Measurements from ENCODE around the gene RPN2. TPM values are rescaled to one million over a fixed set of nuclear protein-coding genes. Genes with fewer than 3 reads are reported as not detected.

RPN2 gene
- total RNA-seq, 2 experiments from 2014 or later = 123 to 125 TPM

- Mint-ChIP-seq H3K4me1 (ENCODE audit: low read depth) (no peaks in the 10 kb centered on the region), H3K36me3 (peaks cover 42% of the 10 kb centered on the region), H3K9me3 (no peaks in the 10 kb centered on the region)
Observed at GRCh38 chr20:37222086-37222485, 43.0 kb downstream of the RPN2 start.

GRCh38 chr20:37223053-37223452, 43.9 kb downstream of the RPN2 start:
- Mint-ChIP-seq H3K36me3 (peaks cover 48% of the 10 kb centered on the region), H3K4me3 (no peak overlapping the region), H3K27me3 (no peaks in the 10 kb centered on the region), H3K9me3 (no peaks in the 10 kb centered on the region), H3K27ac (no peak overlapping the region), H3K4me1 (ENCODE audit: low read depth) (no peaks in the 10 kb centered on the region)
- intact Hi-C loops (cut with micrococcal nuclease) = no loop called here
- CTCF ChIA-PET = interaction anchor here (0.7 to 1.9 kb wide), 5 partner anchors 20 to 832 kb away, joined by 3 to 7 read pairs (median 3); no protein-coding TSS in a partner anchor
- DNase-seq = no peak
- POLR2A ChIA-PET = no interaction called here

More at GRCh38 chr20:37222086-37222485, 43.0 kb downstream of the RPN2 start:
- Mint-ChIP-seq H3K27me3 (no peaks in the 10 kb centered on the region), H3K4me3 (no peak overlapping the region), H3K27ac (no peak overlapping the region)
- CTCF ChIA-PET = interaction anchor here (1.1 kb wide), 1 partner anchor 30 kb away, joined by 3 read pairs; no protein-coding TSS in a partner anchor
- POLR2A ChIA-PET = no interaction called here
- no peak for DNase-seq
- intact Hi-C loops (cut with micrococcal nuclease) = no loop called here

- Mint-ChIP-seq H3K4me3 (no peak overlapping the region), H3K9me3 (no peaks in the 10 kb centered on the region), H3K27me3 (no peaks in the 10 kb centered on the region), H3K27ac (no peak overlapping the region), H3K36me3 (peaks cover 55% of the 10 kb centered on the region), H3K4me1 (ENCODE audit: low read depth) (no peaks in the 10 kb centered on the region)
- DNase-seq = no peak
- ChIA-PET POLR2A (no interaction called here), CTCF (interaction anchor here (1.9 kb wide), 1 partner anchor 34 kb away, joined by 7 read pairs; no protein-coding TSS in a partner anchor)
- intact Hi-C loops (cut with micrococcal nuclease) = no loop called here
Observed at GRCh38 chr20:37225146-37225545, 46.0 kb downstream of the RPN2 start.

GRCh38 chr20:37226889-37227288, 47.8 kb downstream of the RPN2 start:
- ChIA-PET POLR2A (no interaction called here), CTCF (interaction anchor here (1.0 kb wide), 1 partner anchor 37 kb away, joined by 4 read pairs; no protein-coding TSS in a partner anchor)
- no peaks in the 10 kb centered on the region for H3K27me3 Mint-ChIP-seq
- no peak for DNase-seq
- H3K4me1 Mint-ChIP-seq (ENCODE audit: low read depth) = no peaks in the 10 kb centered on the region
- H3K36me3 Mint-ChIP-seq = peaks cover 62% of the 10 kb centered on the region
- H3K4me3 Mint-ChIP-seq = no peak overlapping the region
- no peak overlapping the region for H3K27ac Mint-ChIP-seq
- intact Hi-C loops (cut with micrococcal nuclease) = no loop called here
- no peaks in the 10 kb centered on the region for H3K9me3 Mint-ChIP-seq

GRCh38 chr20:37228082-37228481, 49.0 kb downstream of the RPN2 start:
- no peak overlapping the region for H3K27ac Mint-ChIP-seq

GRCh38 chr20:37228656-37229055, 49.5 kb downstream of the RPN2 start:
- CTCF ChIA-PET = interaction anchor here (1.4 to 1.9 kb wide), 3 partner anchors 33 to 305 kb away, joined by 4 to 6 read pairs (median 6); no protein-coding TSS in a partner anchor

More at GRCh38 chr20:37228082-37228481, 49.0 kb downstream of the RPN2 start:
- no peaks in the 10 kb centered on the region for H3K9me3 Mint-ChIP-seq
- CTCF ChIA-PET = no interaction called here
- intact Hi-C loops (cut with micrococcal nuclease) = no loop called here
- no peak overlapping the region for H3K4me3 Mint-ChIP-seq
- POLR2A ChIA-PET = no interaction called here
- peaks cover 68% of the 10 kb centered on the region for H3K36me3 Mint-ChIP-seq
- H3K4me1 Mint-ChIP-seq (ENCODE audit: low read depth) = no peaks in the 10 kb centered on the region
- no peaks in the 10 kb centered on the region for H3K27me3 Mint-ChIP-seq
- DNase-seq = no peak

GRCh38 chr20:37229357-37229756, 50.2 kb downstream of the RPN2 start:
- H3K9me3 Mint-ChIP-seq = no peaks in the 10 kb centered on the region
- no peaks in the 10 kb centered on the region for H3K4me1 Mint-ChIP-seq (ENCODE audit: low read depth)
- no peak overlapping the region for H3K4me3 Mint-ChIP-seq
- POLR2A ChIA-PET = no interaction called here
- no peak for DNase-seq
- CTCF ChIA-PET = interaction anchor here (1.4 to 1.9 kb wide), 3 partner anchors 34 to 304 kb away, joined by 4 to 6 read pairs (median 6); no protein-coding TSS in a partner anchor
- intact Hi-C loops (cut with micrococcal nuclease) = no loop called here
- H3K27me3 Mint-ChIP-seq = no peaks in the 10 kb centered on the region
- peaks cover 66% of the 10 kb centered on the region for H3K36me3 Mint-ChIP-seq
- H3K27ac Mint-ChIP-seq = no peak overlapping the region

More at GRCh38 chr20:37228656-37229055, 49.5 kb downstream of the RPN2 start:
- Mint-ChIP-seq H3K9me3 (no peaks in the 10 kb centered on the region), H3K36me3 (peaks cover 66% of the 10 kb centered on the region), H3K4me3 (no peak overlapping the region), H3K27me3 (no peaks in the 10 kb centered on the region), H3K27ac (no peak overlapping the region), H3K4me1 (ENCODE audit: low read depth) (no peaks in the 10 kb centered on the region)
- DNase-seq = no peak
- POLR2A ChIA-PET = no interaction called here
- intact Hi-C loops (cut with micrococcal nuclease) = no loop called here

GRCh38 chr20:37230200-37230599, 51.1 kb downstream of the RPN2 start:
- Mint-ChIP-seq H3K27ac (no peak overlapping the region), H3K4me1 (ENCODE audit: low read depth) (no peaks in the 10 kb centered on the region), H3K36me3 (peaks cover 67% of the 10 kb centered on the region), H3K4me3 (no peak overlapping the region), H3K9me3 (no peaks in the 10 kb centered on the region), H3K27me3 (no peaks in the 10 kb centered on the region)
- ChIA-PET CTCF (interaction anchor here (0.7 to 1.9 kb wide), 5 partner anchors 11 to 303 kb away, joined by 3 to 6 read pairs (median 4); no protein-coding TSS in a partner anchor), POLR2A (no interaction called here)
- intact Hi-C loops (cut with micrococcal nuclease) = no loop called here
- DNase-seq = no peak

GRCh38 chr20:37231947-37232630, 53.0 kb downstream of the RPN2 start:
- H3K27ac Mint-ChIP-seq = no peak overlapping the region
- no peaks in the 10 kb centered on the region for H3K27me3 Mint-ChIP-seq
- H3K4me1 Mint-ChIP-seq (ENCODE audit: low read depth) = no peaks in the 10 kb centered on the region
- H3K9me3 Mint-ChIP-seq = no peaks in the 10 kb centered on the region
- CTCF ChIA-PET = no interaction called here
- no peak for DNase-seq
- H3K4me3 Mint-ChIP-seq = no peak overlapping the region
- H3K36me3 Mint-ChIP-seq = peaks cover 68% of the 10 kb centered on the region
- intact Hi-C loops (cut with micrococcal nuclease) = no loop called here
- POLR2A ChIA-PET = no interaction called here

GRCh38 chr20:37233548-37234253, 54.6 kb downstream of the RPN2 start:
- no peak overlapping the region for H3K4me3 Mint-ChIP-seq
- POLR2A ChIA-PET = interaction anchor here (0.6 kb wide), 1 partner anchor 18 kb away, joined by 3 read pairs; no protein-coding TSS in a partner anchor
- no peaks in the 10 kb centered on the region for H3K27me3 Mint-ChIP-seq
- no peaks in the 10 kb centered on the region for H3K4me1 Mint-ChIP-seq (ENCODE audit: low read depth)
- CTCF ChIA-PET = no interaction called here
- no peak for DNase-seq
- no peak overlapping the region for H3K27ac Mint-ChIP-seq
- intact Hi-C loops (cut with micrococcal nuclease) = no loop called here
- H3K9me3 Mint-ChIP-seq = no peaks in the 10 kb centered on the region
- H3K36me3 Mint-ChIP-seq = peaks cover 61% of the 10 kb centered on the region

- Mint-ChIP-seq H3K36me3 (peaks cover 56% of the 10 kb centered on the region), H3K27me3 (no peaks in the 10 kb centered on the region), H3K4me1 (ENCODE audit: low read depth) (no peaks in the 10 kb centered on the region), H3K9me3 (no peaks in the 10 kb centered on the region), H3K4me3 (no peak overlapping the region), H3K27ac (no peak overlapping the region)
- ChIA-PET POLR2A (no interaction called here), CTCF (no interaction called here)
- DNase-seq = no peak
- intact Hi-C loops (cut with micrococcal nuclease) = no loop called here
Observed at GRCh38 chr20:37234254-37234581, 55.1 kb downstream of the RPN2 start.

- no peaks in the 10 kb centered on the region for H3K4me1 Mint-ChIP-seq (ENCODE audit: low read depth)
- H3K27ac Mint-ChIP-seq = no peak overlapping the region
- no peak for DNase-seq
- no peaks in the 10 kb centered on the region for H3K9me3 Mint-ChIP-seq
- intact Hi-C loops (cut with micrococcal nuclease) = no loop called here
- ChIA-PET POLR2A (no interaction called here), CTCF (no interaction called here)
- no peak overlapping the region for H3K4me3 Mint-ChIP-seq
- peaks cover 52% of the 10 kb centered on the region for H3K36me3 Mint-ChIP-seq
- no peaks in the 10 kb centered on the region for H3K27me3 Mint-ChIP-seq
Observed at GRCh38 chr20:37235065-37235464, 55.9 kb downstream of the RPN2 start.
